A549 (cell line): ENCODE data around the gene ELL2. TPM values are rescaled to one million over a fixed set of nuclear protein-coding genes. Genes with fewer than 3 reads are reported as not detected.

Experiments used
- ATAC-seq, 2 experiments: fragments of 200-7000 bp in 1 of 2; fragments of >200 bp in 1 of 2; cut with Nextera tagmentation in 1 of 2; cut with Tn5 transposase in 1 of 2; 3 replicates each; pipeline versions ENCODE4 v1.8.0 to v1.9.1; 2018 to 2020; ENCODE audit warnings: mild to moderate bottlenecking in 1 of 2, moderate library complexity in 1 of 2
- CTCF ChIA-PET: fragments of 300-600 bp; sonication (Branson Sonifier 250); formaldehyde crosslinking; extraction: SDS; loops from one replicate; lab custom pipeline; 2021; ENCODE audit warnings: antibody characterized with exemption, inconsistent platforms; lab: Yijun Ruan, JAX
- POLR2A ChIA-PET: fragments of 350-600 bp; formaldehyde crosslinking; extraction: SDS; loops from one replicate; lab custom pipeline; 2021; ENCODE audit warnings: antibody characterized with exemption, inconsistent platforms; lab: Yijun Ruan, JAX
- DNase-seq, 2 experiments: peaks; one replicate each; pipeline versions ENCODE4 v3.0.0 to v3.0.0-alpha.2; 2011 to 2016; ENCODE audit warnings: low read depth in 1 of 2, low spot score in 1 of 2
- FAIRE-seq: peaks from 2 replicates; lab custom pipeline; 2011; peaks lifted over from hg19 to GRCh38; lab: Jason Lieb, UNC
- H3K27ac ChIP-seq, 2 experiments: fragments of >200 bp; sonication (Bioruptor Twin); formaldehyde crosslinking; 3 replicates each; pipeline ENCODE4 v1.5.1; 2016 to 2017
- H3K4me1 ChIP-seq: fragments of >200 bp; sonication (Bioruptor Twin); formaldehyde crosslinking; 3 replicates; pipeline ENCODE4 v1.6.1; 2016
- H3K4me2 ChIP-seq: fragments of >200 bp; sonication (Bioruptor Twin); formaldehyde crosslinking; 3 replicates; pipeline ENCODE4 v1.6.1; 2016
- H3K4me3 ChIP-seq: fragments of >200 bp; sonication (Bioruptor Twin); formaldehyde crosslinking; 3 replicates; pipeline ENCODE4 v1.5.1; 2016
- H3K9me3 ChIP-seq: fragments of >200 bp; sonication (Bioruptor Twin); formaldehyde crosslinking; 3 replicates; pipeline ENCODE4 v1.6.1; 2016
- CBX2 ChIP-seq: fragments of 200-600 bp; sonication (generic); IDR thresholded peaks from 2 replicates; pipeline ENCODE4 v1.6.1; 2016; ENCODE audit warnings: low read depth, mild to moderate bottlenecking, borderline replicate concordance
- CHD4 ChIP-seq: fragments of 200-600 bp; sonication (generic); IDR thresholded peaks from 2 replicates; pipeline ENCODE4 v1.6.1; 2016; ENCODE audit warnings: antibody characterized with exemption, mild to moderate bottlenecking, borderline replicate concordance
- CTCF ChIP-seq: fragments of >200 bp; sonication (Bioruptor Twin); formaldehyde crosslinking; IDR thresholded peaks from 3 replicates; pipeline ENCODE4 v1.5.1; 2016
- EHF ChIP-seq: fragments of 250-450 bp; sonication (Bioruptor Pico); IDR thresholded peaks from 2 replicates; pipeline ENCODE4 v1.5.0; 2020; ENCODE audit warnings: mild to moderate bottlenecking
- FOSL2 ChIP-seq, 2 experiments: fragments of 450-650 bp in 1 of 2; fragments of >200 bp in 1 of 2; sonication (Bioruptor Twin) in 1 of 2; formaldehyde crosslinking; IDR thresholded peaks; 2 replicates each; pipeline versions ENCODE4 v1.5.0 to v1.6.1; 2016 to 2020; ENCODE audit warnings: mild to moderate bottlenecking in 1 of 2, moderate library complexity in 1 of 2
- HOXA7 ChIP-seq: fragments of 250-450 bp; sonication (Bioruptor Pico); IDR thresholded peaks from 2 replicates; pipeline ENCODE4 v1.5.0; 2020; ENCODE audit warnings: mild to moderate bottlenecking, moderate library complexity
- HOXB5 ChIP-seq: fragments of 250-450 bp; sonication (Bioruptor Pico); IDR thresholded peaks from 2 replicates; pipeline ENCODE4 v1.5.0; 2020; ENCODE audit warnings: mild to moderate bottlenecking, moderate library complexity
- JUNB ChIP-seq: fragments of >200 bp; sonication (Bioruptor Twin); formaldehyde crosslinking; IDR thresholded peaks from 2 replicates; pipeline ENCODE4 v1.6.1; 2016
- KDM5A ChIP-seq: fragments of 200-600 bp; sonication (generic); IDR thresholded peaks from 2 replicates; pipeline ENCODE4 v1.6.1; 2016; ENCODE audit warnings: antibody characterized with exemption, mild to moderate bottlenecking
- MAFK ChIP-seq: fragments of 450-650 bp; IDR thresholded peaks from 2 replicates; pipeline ENCODE4 v1.6.1; 2014; ENCODE audit not compliant: partially characterized antibody
- MAX ChIP-seq: IDR thresholded peaks from 2 replicates; pipeline ENCODE4 v1.6.1; 2012
- NPAS2 ChIP-seq: fragments of 250-450 bp; sonication (Bioruptor Pico); IDR thresholded peaks from 2 replicates; pipeline ENCODE4 v1.8.0; 2022; ENCODE audit warnings: mild to moderate bottlenecking, moderate library complexity, borderline replicate concordance
- POLR2AphosphoS2 ChIP-seq: conservative IDR thresholded peaks from 2 replicates; pipeline ENCODE4 v1.6.1; 2012; ENCODE audit warnings: low read length, improper control_type of control experiment, inconsistent platforms
- RAD21 ChIP-seq, 2 experiments: fragments of >200 bp in 1 of 2; sonication (Bioruptor Twin) in 1 of 2; formaldehyde crosslinking in 1 of 2; IDR thresholded peaks in 1 of 2; conservative IDR thresholded peaks in 1 of 2; 2 replicates in 1 of 2; 3 replicates in 1 of 2; pipeline ENCODE4 v1.6.1; 2012 to 2018; ENCODE audit warnings: inconsistent platforms in 1 of 2
- SMC3 ChIP-seq: fragments of >200 bp; sonication (Bioruptor Twin); formaldehyde crosslinking; IDR thresholded peaks from 3 replicates; pipeline ENCODE4 v1.6.1; 2018; ENCODE audit warnings: inconsistent platforms
- ZNF302 ChIP-seq: fragments of 250-450 bp; sonication (Bioruptor Pico); IDR thresholded peaks from 2 replicates; pipeline ENCODE4 v1.9.0; 2021; ENCODE audit warnings: inconsistent platforms, mild to moderate bottlenecking, moderate library complexity
- WGBS: methylation state at CpG from one replicate; pipeline ENCODE4 v1.1.6; 2017; ENCODE audit errors: missing lambda C conversion rate; 5-methylcytosine and 5-hydroxymethylcytosine counted together
- polyA plus RNA-seq, 4 experiments: library from polyadenylated mRNA; depleted of rRNA in 3 of 4; stranded (reverse); fragments of >200 nt; fragmentation: RNase III in 1 of 4; extraction: RNeasy Plus Mini Kit Qiagen cat#74134 plus additional on column Dnase treatment in 1 of 4; gene quantifications; 2 replicates in 3 of 4; 3 replicates in 1 of 4; pipeline ENCODE4 v1.2.3, GENCODE V29; 2011 to 2017
- TF ChIP-seq, protein P1 (sequence below): fragments of 150-350 bp; IDR thresholded peaks from 2 replicates; pipeline ENCODE4 v1.6.1; 2014; ENCODE audit warnings: low read depth, mild to moderate bottlenecking, low read length
- TF ChIP-seq, protein P2 (sequence below): IDR thresholded peaks from 2 replicates; pipeline ENCODE4 v1.6.1; 2012

Gene ELL2
- polyA plus RNA-seq, 2 of the 4 experiments (the other 2 are of a cell fraction): 11.8 to 24.2 TPM

GRCh38 chr5:95895771-95896170, 65.9 kb downstream of the ELL2 start:
- DNase-seq: no peak
- no peak for TF ChIP-seq EHF
- no peak for TF ChIP-seq ZNF302 (CRISPR knock-in tag)
- TF ChIP-seq CBX2: no peak
- TF ChIP-seq, protein P1, sequence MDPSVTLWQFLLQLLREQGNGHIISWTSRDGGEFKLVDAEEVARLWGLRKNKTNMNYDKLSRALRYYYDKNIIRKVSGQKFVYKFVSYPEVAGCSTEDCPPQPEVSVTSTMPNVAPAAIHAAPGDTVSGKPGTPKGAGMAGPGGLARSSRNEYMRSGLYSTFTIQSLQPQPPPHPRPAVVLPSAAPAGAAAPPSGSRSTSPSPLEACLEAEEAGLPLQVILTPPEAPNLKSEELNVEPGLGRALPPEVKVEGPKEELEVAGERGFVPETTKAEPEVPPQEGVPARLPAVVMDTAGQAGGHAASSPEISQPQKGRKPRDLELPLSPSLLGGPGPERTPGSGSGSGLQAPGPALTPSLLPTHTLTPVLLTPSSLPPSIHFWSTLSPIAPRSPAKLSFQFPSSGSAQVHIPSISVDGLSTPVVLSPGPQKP: no peak
- TF ChIP-seq NPAS2 (CRISPR knock-in tag): no peak
- no peak for TF ChIP-seq JUNB
- no peak for TF ChIP-seq HOXB5 (CRISPR knock-in tag)
- no peak for FAIRE-seq

GRCh38 chr5:95895251-95895650, 66.4 kb downstream of the ELL2 start:
- FAIRE-seq (no peak), DNase-seq (no peak), ATAC-seq (no peak)
- H3K27ac ChIP-seq: no peak overlapping the region
- TF ChIP-seq POLR2AphosphoS2 (no peak), MAFK (no peak), MAX (no peak), RAD21 (conservative IDR thresholded peaks at IDR 0.05 in 1 of 2, IDR thresholded peaks at IDR 0.05 in 1 of 2) (no peak), CHD4 (no peak), HOXA7 (no peak), FOSL2 (IDR thresholded peaks at IDR 0.05) (no peak), FOSL2 (CRISPR knock-in tag; IDR thresholded peaks at IDR 0.05) (no peak)
- TF ChIP-seq, protein P2, sequence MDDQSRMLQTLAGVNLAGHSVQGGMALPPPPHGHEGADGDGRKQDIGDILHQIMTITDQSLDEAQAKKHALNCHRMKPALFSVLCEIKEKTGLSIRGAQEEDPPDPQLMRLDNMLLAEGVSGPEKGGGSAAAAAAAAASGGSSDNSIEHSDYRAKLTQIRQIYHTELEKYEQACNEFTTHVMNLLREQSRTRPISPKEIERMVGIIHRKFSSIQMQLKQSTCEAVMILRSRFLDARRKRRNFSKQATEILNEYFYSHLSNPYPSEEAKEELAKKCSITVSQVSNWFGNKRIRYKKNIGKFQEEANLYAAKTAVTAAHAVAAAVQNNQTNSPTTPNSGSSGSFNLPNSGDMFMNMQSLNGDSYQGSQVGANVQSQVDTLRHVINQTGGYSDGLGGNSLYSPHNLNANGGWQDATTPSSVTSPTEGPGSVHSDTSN: no peak
- TF ChIP-seq, protein P1: no peak
- 94% methylated on average over 3 of the region's 3 CpGs for WGBS
- H3K4me3 ChIP-seq: no peak overlapping the region
- H3K4me2 ChIP-seq: no peak overlapping the region
- H3K4me1 ChIP-seq: no peaks in the 10 kb centered on the region
- POLR2A ChIA-PET: no interaction called here
- CTCF ChIA-PET: interaction anchor here (1.0 to 2.4 kb wide), 4 partner anchors 17 to 450 kb away, joined by 3 to 9 read pairs (median 5); no protein-coding TSS in a partner anchor
- H3K9me3 ChIP-seq: no peaks in the 10 kb centered on the region

More at GRCh38 chr5:95895771-95896170, 65.9 kb downstream of the ELL2 start:
- no peaks in the 10 kb centered on the region for H3K4me1 ChIP-seq
- ChIA-PET CTCF (interaction anchor here (2.4 kb wide), 1 partner anchor 17 kb away, joined by 9 read pairs; no protein-coding TSS in a partner anchor), POLR2A (no interaction called here)
- ATAC-seq: no peak
- no peaks in the 10 kb centered on the region for H3K9me3 ChIP-seq
- H3K4me3 ChIP-seq: no peak overlapping the region
- WGBS: 89% methylated on average over 5 of the region's 5 CpGs
- no peak overlapping the region for H3K4me2 ChIP-seq
- H3K27ac ChIP-seq: no peak overlapping the region

- no peaks in the 10 kb centered on the region for H3K9me3 ChIP-seq
- CTCF ChIA-PET: interaction anchor here (0.6 to 1.8 kb wide), 17 partner anchors 8 to 452 kb away, joined by 3 to 15 read pairs (median 3); no protein-coding TSS in a partner anchor
- 79% methylated on average over 5 of the region's 5 CpGs for WGBS
- FAIRE-seq: no peak
- TF ChIP-seq KDM5A: no peak
- peak; percentile 65 for TF ChIP-seq CTCF
- TF ChIP-seq RAD21 (conservative IDR thresholded peaks at IDR 0.05 in 1 of 2, IDR thresholded peaks at IDR 0.05 in 1 of 2): peak; percentile 75 to 83
- peak; percentile 82 for TF ChIP-seq SMC3
- TF ChIP-seq, all 56 proteins: peak for 3
- POLR2A ChIA-PET: no interaction called here
- Histone ChIP-seq H3K4me3 (no peak overlapping the region), H3K4me1 (peaks cover 7% of the 10 kb centered on the region), H3K4me2 (no peak overlapping the region), H3K27ac (no peak overlapping the region)
- ATAC-seq: peak; percentile 93 to 95
- DNase-seq: peak; percentile 41 to 49
Observed at GRCh38 chr5:95892784-95893354, 68.8 kb downstream of the ELL2 start.
